Effector memory CD8-positive, alpha-beta T cell (primary cell): ENCODE measurements around the gene COX6B1.
"Not testable (repeated sequence)": the region's sequence is repeated elsewhere in the genome, so short reads cannot be mapped to it uniquely, and the experiment has no call there.

Experiments used
- ATAC-seq: fragments of 150-1000 bp; cut with Tn5 transposase; replicated peaks from 2 replicates; pipeline ENCODE4 v1.10.0; 2021; ENCODE audit warnings: mild to moderate bottlenecking, moderate library complexity
- DNase-seq, 3 experiments: peaks; one replicate each; pipeline ENCODE4 v3.0.0; 2021
- H3K27ac Mint-ChIP-seq, 2 donors: one replicate each; pipeline ENCODE4 v1.8.0; 2022; ENCODE audit warnings: mild to moderate bottlenecking in 2 of 2, mixed read lengths in 2 of 2, moderate library complexity in 2 of 2
- H3K27me3 Mint-ChIP-seq, 2 donors: one replicate each; pipeline ENCODE4 v1.8.0; 2022; ENCODE audit warnings: mixed read lengths in 2 of 2
- H3K36me3 Mint-ChIP-seq: one replicate; pipeline ENCODE4 v1.8.0; 2022; ENCODE audit warnings: mild to moderate bottlenecking, moderate library complexity, mixed read lengths; ENCODE audit not compliant: insufficient read depth
- H3K4me1 Mint-ChIP-seq, 2 donors: one replicate each; pipeline ENCODE4 v1.8.0; 2022; ENCODE audit warnings: low read depth in 2 of 2, mixed read lengths in 2 of 2
- H3K4me3 Mint-ChIP-seq, 2 donors: one replicate each; pipeline ENCODE4 v1.8.0; 2022; ENCODE audit warnings: mild to moderate bottlenecking in 2 of 2, mixed read lengths in 2 of 2, moderate library complexity in 2 of 2
- H3K9me3 Mint-ChIP-seq, 2 donors: one replicate each; pipeline ENCODE4 v1.8.0; 2022; ENCODE audit warnings: mixed read lengths in 2 of 2

Gene COX6B1

GRCh38 chr19:35642312-35642711 is 5.8 kb upstream of the COX6B1 start:
- DNase-seq (no peak), ATAC-seq (no peak)
- Mint-ChIP-seq H3K27ac (peak overlapping the region in 1 of 2 donors; percentile 44), H3K4me1 (peaks cover 16 to 19% of the 10 kb centered on the region in 2 donors), H3K36me3 (peaks cover 11% of the 10 kb centered on the region), H3K27me3 (no peaks in the 10 kb centered on the region), H3K4me3 (peak overlapping the region; percentile 86 to 89), H3K9me3 (no peaks in the 10 kb centered on the region)

- Mint-ChIP-seq H3K36me3 (peaks cover 11% of the 10 kb centered on the region), H3K4me3 (peak overlapping the region; percentile 86 to 89), H3K27ac (peak overlapping the region in 1 of 2 donors; percentile 81), H3K4me1 (peaks cover 16 to 19% of the 10 kb centered on the region in 2 donors), H3K9me3 (no peaks in the 10 kb centered on the region), H3K27me3 (no peaks in the 10 kb centered on the region)
- ATAC-seq = no peak
- DNase-seq = no peak
Observed at GRCh38 chr19:35642798-35643254, 5.3 kb upstream of the COX6B1 start.

GRCh38 chr19:35643255-35644205 is 4.6 kb upstream of the COX6B1 start:
- H3K36me3 Mint-ChIP-seq = peaks cover 18% of the 10 kb centered on the region
- H3K27me3 Mint-ChIP-seq = no peaks in the 10 kb centered on the region
- peaks cover 19 to 22% of the 10 kb centered on the region in 2 donors for H3K4me1 Mint-ChIP-seq
- no peaks in the 10 kb centered on the region for H3K9me3 Mint-ChIP-seq
- H3K27ac Mint-ChIP-seq = peak overlapping the region; percentile 49 to 81
- DNase-seq (peak; percentile 71 to 82 (median 74)), ATAC-seq (peak; percentile 44)
- H3K4me3 Mint-ChIP-seq = peak overlapping the region; percentile 86 to 89

GRCh38 chr19:35644206-35644986 is 3.7 kb upstream of the COX6B1 start:
- Mint-ChIP-seq H3K4me1 (peaks cover 24 to 26% of the 10 kb centered on the region in 2 donors), H3K27ac (peak overlapping the region; percentile 8 to 81), H3K9me3 (no peaks in the 10 kb centered on the region), H3K27me3 (no peaks in the 10 kb centered on the region), H3K4me3 (peak overlapping the region; percentile 86 to 89), H3K36me3 (peaks cover 23% of the 10 kb centered on the region)
- DNase-seq (peak; percentile 85 to 92 (median 91)), ATAC-seq (peak; percentile 79)

GRCh38 chr19:35644987-35645679 is 3.0 kb upstream of the COX6B1 start:
- H3K4me1 Mint-ChIP-seq = peaks cover 24 to 28% of the 10 kb centered on the region in 2 donors
- H3K36me3 Mint-ChIP-seq = peaks cover 27% of the 10 kb centered on the region
- DNase-seq (peak; percentile 32 to 46 (median 42)), ATAC-seq (no peak)
- peak overlapping the region; percentile 86 to 89 for H3K4me3 Mint-ChIP-seq
- H3K27me3 Mint-ChIP-seq = no peaks in the 10 kb centered on the region
- peak overlapping the region; percentile 8 to 81 for H3K27ac Mint-ChIP-seq
- no peaks in the 10 kb centered on the region for H3K9me3 Mint-ChIP-seq

GRCh38 chr19:35645680-35646511 is 2.2 kb upstream of the COX6B1 start:
- peaks cover 24 to 30% of the 10 kb centered on the region in 2 donors for H3K4me1 Mint-ChIP-seq
- H3K36me3 Mint-ChIP-seq = peaks cover 31% of the 10 kb centered on the region
- H3K27me3 Mint-ChIP-seq = no peaks in the 10 kb centered on the region
- H3K4me3 Mint-ChIP-seq = peak overlapping the region; percentile 86 to 89
- peak overlapping the region in 1 of 2 donors; percentile 81 for H3K27ac Mint-ChIP-seq
- DNase-seq = no peak
- H3K9me3 Mint-ChIP-seq = no peaks in the 10 kb centered on the region
- no peak for ATAC-seq

- Mint-ChIP-seq H3K4me3 (no peak overlapping the region), H3K4me1 (peaks cover 14 to 20% of the 10 kb centered on the region in 2 donors), H3K27me3 (no peaks in the 10 kb centered on the region), H3K27ac (no peak overlapping the region), H3K9me3 (no peaks in the 10 kb centered on the region), H3K36me3 (peaks cover 70% of the 10 kb centered on the region)
- no peak for DNase-seq
- ATAC-seq = no peak
Observed at GRCh38 chr19:35650581-35650980, 2.5 kb downstream of the COX6B1 start.

- H3K27me3 Mint-ChIP-seq, H3K9me3 Mint-ChIP-seq, H3K27ac Mint-ChIP-seq, DNase-seq, H3K4me3 Mint-ChIP-seq, ATAC-seq: not testable (repeated sequence)
- H3K4me1 Mint-ChIP-seq = peaks cover 10 to 16% of the 10 kb centered on the region in 2 donors
- peaks cover 96% of the 10 kb centered on the region for H3K36me3 Mint-ChIP-seq
Observed at GRCh38 chr19:35654828-35655227, 6.7 kb downstream of the COX6B1 start.

GRCh38 chr19:35655600-35655999 is 7.5 kb downstream of the COX6B1 start:
- Mint-ChIP-seq H3K9me3 (no peaks in the 10 kb centered on the region), H3K36me3 (peaks cover 98% of the 10 kb centered on the region), H3K27ac (no peak overlapping the region), H3K4me1 (peaks cover 10 to 16% of the 10 kb centered on the region in 2 donors), H3K27me3 (no peaks in the 10 kb centered on the region), H3K4me3 (no peak overlapping the region)
- DNase-seq (no peak), ATAC-seq (no peak)

GRCh38 chr19:35656700-35657099 is 8.6 kb downstream of the COX6B1 start:
- H3K9me3 Mint-ChIP-seq = no peaks in the 10 kb centered on the region
- no peak for DNase-seq
- peaks cover 4 to 11% of the 10 kb centered on the region in 2 donors for H3K4me1 Mint-ChIP-seq
- ATAC-seq = no peak
- H3K4me3 Mint-ChIP-seq = no peak overlapping the region
- H3K27me3 Mint-ChIP-seq = no peaks in the 10 kb centered on the region
- H3K36me3 Mint-ChIP-seq = peaks cover 97% of the 10 kb centered on the region
- H3K27ac Mint-ChIP-seq = peak overlapping the region in 1 of 2 donors; percentile 60

GRCh38 chr19:35657904-35658700 is 10.0 kb downstream of the COX6B1 start:
- Mint-ChIP-seq H3K9me3 (no peaks in the 10 kb centered on the region), H3K27ac (no peak overlapping the region), H3K4me3 (no peak overlapping the region), H3K27me3 (no peaks in the 10 kb centered on the region), H3K36me3 (peaks cover 94% of the 10 kb centered on the region), H3K4me1 (peaks cover 3 to 11% of the 10 kb centered on the region in 2 donors)
- ATAC-seq (no peak), DNase-seq (no peak)

GRCh38 chr19:35661995-35662340 is 13.8 kb downstream of the COX6B1 start:
- Mint-ChIP-seq H3K36me3 (peaks cover 60% of the 10 kb centered on the region), H3K27ac (peak overlapping the region in 1 of 2 donors; percentile 41), H3K27me3 (no peaks in the 10 kb centered on the region)

More at GRCh38 chr19:35661995-35662340, 13.8 kb downstream of the COX6B1 start:
- peaks cover 3 to 4% of the 10 kb centered on the region in 2 donors for H3K4me1 Mint-ChIP-seq
- ATAC-seq = no peak
- H3K4me3 Mint-ChIP-seq = no peak overlapping the region
- DNase-seq = no peak
- no peaks in the 10 kb centered on the region for H3K9me3 Mint-ChIP-seq
